A673 (cell line): ENCODE data around the gene PTPRK. TPM values are rescaled to one million over a fixed set of nuclear protein-coding genes. Genes with fewer than 3 reads are reported as not detected.

Experiments
- BruUV-seq: library from RNA; stranded (reverse); fragments of 400-500 nt; replicated peaks from 2 replicates; lab custom pipeline; 2021; lab: Mats Ljungman, UMichigan
- CTCF ChIA-PET: fragments of 300-600 bp; sonication (Branson Sonifier 250); formaldehyde crosslinking; loops from one replicate; lab custom pipeline; 2022; ENCODE audit warnings: antibody characterized with exemption; lab: Charles Lee
- POLR2A ChIA-PET: fragments of 300-600 bp; sonication (Branson Sonifier 250); formaldehyde crosslinking; loops from one replicate; lab custom pipeline; 2022; ENCODE audit warnings: antibody characterized with exemption; ENCODE audit not compliant: low non-redundant PET; lab: Charles Lee
- DNase-seq: peaks from one replicate; pipeline ENCODE4 v3.0.0-alpha.2; 2015; ENCODE audit warnings: low spot score
- H3K27ac ChIP-seq: fragments of 200-600 bp; sonication (generic); 2 replicates; pipeline ENCODE4 v1.5.1; 2016; ENCODE audit warnings: mixed run types, low read depth, mild to moderate bottlenecking, mixed read lengths, antibody characterized with exemption, low read length; ENCODE audit not compliant: poor library complexity, severe bottlenecking
- H3K27me3 ChIP-seq: fragments of 200-600 bp; sonication (generic); replicated peaks from 2 replicates; pipeline ENCODE4 v1.6.1; 2017; ENCODE audit warnings: mixed run types, low read depth, mild to moderate bottlenecking, mixed read lengths, antibody characterized with exemption, low read length; ENCODE audit not compliant: insufficient read depth, poor library complexity
- H3K36me3 ChIP-seq: fragments of 200-600 bp; sonication (generic); 2 replicates; pipeline ENCODE4 v1.6.1; 2016; ENCODE audit warnings: mixed run types, mild to moderate bottlenecking, mixed read lengths, antibody characterized with exemption, low read length; ENCODE audit not compliant: insufficient read depth, poor library complexity, severe bottlenecking
- H3K4me1 ChIP-seq: fragments of 200-600 bp; sonication (generic); 2 replicates; pipeline ENCODE4 v1.6.1; 2017; ENCODE audit warnings: mixed run types, mild to moderate bottlenecking, mixed read lengths, antibody characterized with exemption, low read length; ENCODE audit not compliant: insufficient read depth, poor library complexity, severe bottlenecking
- H3K4me3 ChIP-seq: fragments of 200-600 bp; sonication (generic); 2 replicates; pipeline ENCODE4 v1.5.1; 2016; ENCODE audit warnings: low read depth, mixed run types, mild to moderate bottlenecking, mixed read lengths, low read length; ENCODE audit not compliant: poor library complexity, severe bottlenecking
- H3K9me3 ChIP-seq: fragments of 200-600 bp; sonication (generic); 2 replicates; pipeline ENCODE4 v1.6.1; 2016; ENCODE audit warnings: mixed run types, low read depth, mild to moderate bottlenecking, mixed read lengths, antibody characterized with exemption, low read length; ENCODE audit not compliant: poor library complexity, severe bottlenecking
- CTCF ChIP-seq: fragments of 300-800, 200-600 bp; sonication (generic); conservative IDR thresholded peaks from 2 replicates; pipeline ENCODE4 v1.5.1; 2017; ENCODE audit warnings: low read depth, mild to moderate bottlenecking, antibody characterized with exemption, low read length, moderate library complexity, mixed read lengths
- EZH2 ChIP-seq: fragments of 200-600 bp; sonication (generic); IDR thresholded peaks from 2 replicates; pipeline ENCODE4 v1.6.1; 2017; ENCODE audit warnings: borderline replicate concordance, low read depth, mild to moderate bottlenecking, mixed read lengths, antibody characterized with exemption, low read length; ENCODE audit not compliant: poor library complexity, severe bottlenecking
- intact Hi-C: fragments of 100-400 bp; cut with micrococcal nuclease; formaldehyde crosslinking; loops from one replicate; pipeline ENCODE4 v1.10.0; 2022; ENCODE audit not compliant: unreplicated experiment
- total RNA-seq: library from RNA; stranded (reverse); gene quantifications from 2 replicates; pipeline ENCODE4 v1.2.3, GENCODE V29; 2021

PTPRK gene
- total RNA-seq, 1 experiment from 2014 or later = 77.3 TPM

DNA sequence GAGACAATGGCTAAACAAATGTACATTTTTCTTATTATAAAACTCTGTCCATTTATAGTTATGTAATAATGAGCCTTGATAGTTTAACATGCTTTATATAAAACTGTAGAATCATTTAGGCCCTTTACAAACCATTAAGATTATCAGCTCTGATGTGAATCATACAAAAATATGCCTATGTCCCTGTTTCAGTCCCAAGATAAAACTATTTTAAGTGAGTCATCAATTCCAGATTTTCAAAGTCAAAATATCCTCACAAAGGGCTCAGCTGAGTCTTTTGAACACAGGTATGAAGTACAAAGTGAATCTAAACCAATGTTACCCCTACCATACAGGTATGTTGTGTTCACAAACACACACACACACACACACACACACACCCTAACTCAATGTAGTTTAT, 88.0 kb downstream of the PTPRK start:
- DNase-seq = no peak
- ChIA-PET CTCF (no interaction called here), POLR2A (no interaction called here)
- intact Hi-C loops = loop anchor here (5.0 to 10.0 kb wide), 2 partner anchors 775 to 1452 kb away; no protein-coding TSS in a partner anchor
- Histone ChIP-seq H3K36me3 (no peaks in the 10 kb centered on the region), H3K4me3 (no peak overlapping the region), H3K9me3 (no peaks in the 10 kb centered on the region), H3K4me1 (peaks cover 42% of the 10 kb centered on the region), H3K27me3 (no peaks in the 10 kb centered on the region), H3K27ac (peak overlapping the region; percentile 55)
- BruUV-seq = no TSS peak
- TF ChIP-seq CTCF (no peak), EZH2 (no peak)

DNA sequence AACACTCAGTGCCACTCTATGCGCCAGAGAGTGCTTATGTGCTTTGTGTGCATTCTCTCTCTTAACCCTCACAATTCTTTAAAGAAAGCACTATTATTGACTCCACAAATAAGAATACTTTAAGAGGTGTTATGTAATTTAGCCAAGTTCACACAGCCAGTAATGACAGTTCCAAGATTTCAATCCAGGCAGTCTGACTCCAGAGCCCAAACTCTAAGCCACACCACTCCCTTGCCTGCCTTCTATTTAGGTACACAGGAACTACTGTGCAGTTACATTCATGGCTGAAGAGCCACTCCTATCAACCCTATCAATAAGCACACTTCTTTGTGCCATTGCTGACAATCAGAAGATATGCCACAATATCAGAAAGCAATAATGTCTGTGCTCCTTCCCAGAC, 93.3 kb downstream of the PTPRK start:
- H3K27me3 ChIP-seq = no peaks in the 10 kb centered on the region
- CTCF ChIA-PET = no interaction called here
- no peak for TF ChIP-seq CTCF
- no peak for TF ChIP-seq EZH2
- no peak overlapping the region for H3K27ac ChIP-seq
- BruUV-seq = no TSS peak
- H3K4me3 ChIP-seq = no peak overlapping the region
- H3K9me3 ChIP-seq = no peaks in the 10 kb centered on the region
- H3K4me1 ChIP-seq = peaks cover 16% of the 10 kb centered on the region
- H3K36me3 ChIP-seq = no peaks in the 10 kb centered on the region
- intact Hi-C loops = no loop called here
- POLR2A ChIA-PET = no interaction called here
- no peak for DNase-seq

DNA sequence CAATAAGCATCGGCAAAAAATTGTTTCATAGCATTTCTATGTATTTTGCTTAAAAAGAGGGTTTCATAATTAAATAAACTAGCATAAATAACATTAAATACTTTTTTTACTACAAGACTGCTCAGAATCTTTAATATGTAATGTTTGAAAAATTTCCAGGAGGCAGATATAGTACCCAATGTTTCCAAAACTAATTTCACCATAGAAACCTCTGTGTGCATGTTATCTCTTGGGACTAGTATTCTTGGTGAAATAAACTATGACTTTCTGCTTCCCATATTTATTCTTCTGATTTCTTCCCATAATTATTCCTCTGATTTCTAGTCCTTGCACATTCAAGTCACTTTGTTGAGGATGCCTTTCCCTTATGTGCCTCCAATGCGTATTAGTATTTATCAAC, 94.5 kb downstream of the PTPRK start:
- H3K4me1 ChIP-seq = peaks cover 10% of the 10 kb centered on the region
- BruUV-seq = no TSS peak
- no peak for TF ChIP-seq EZH2
- TF ChIP-seq CTCF = no peak
- no peaks in the 10 kb centered on the region for H3K9me3 ChIP-seq
- no peaks in the 10 kb centered on the region for H3K36me3 ChIP-seq
- intact Hi-C loops = no loop called here
- no peaks in the 10 kb centered on the region for H3K27me3 ChIP-seq
- H3K4me3 ChIP-seq = no peak overlapping the region
- POLR2A ChIA-PET = no interaction called here
- no peak overlapping the region for H3K27ac ChIP-seq
- CTCF ChIA-PET = no interaction called here
- no peak for DNase-seq
